Stomach (tissue), 9 donors: ENCODE measurements around the gene LIPA. TPM values are rescaled to one million over a fixed set of nuclear protein-coding genes. Genes with fewer than 3 reads are reported as not detected.
A peak's percentile ranks its signal among the peaks of the same experiment; 100 is the strongest.
"Not testable (repeated sequence)": the region's sequence is repeated elsewhere in the genome, so short reads cannot be mapped to it uniquely, and the experiment has no call there.

ENCODE experiments used
- DNase-seq, 2 donors: peaks; one replicate each; pipeline versions ENCODE4 v3.0.0 to v3.0.0-alpha.2; 2013 to 2019
- H3K27ac ChIP-seq, 5 donors: fragments of 200-600 bp in 4 of 5; sonication (generic) in 4 of 5; one replicate each; pipeline ENCODE4 v1.5.1; 2013 to 2019; ENCODE audit warnings: mild to moderate bottlenecking in 1 of 5, moderate library complexity in 1 of 5
- H3K27me3 ChIP-seq, 3 donors: fragments of 200-600 bp; sonication (generic); one replicate each; pipeline ENCODE4 v1.5.1; 2017 to 2019; ENCODE audit warnings: mixed run types in 1 of 3
- H3K36me3 ChIP-seq, 4 donors: fragments of 200-600 bp; sonication (generic); 1 replicate in 3 of 4; 2 replicates in 1 of 4; pipeline ENCODE4 v1.5.1; 2016 to 2019
- H3K4me1 ChIP-seq, 4 donors: fragments of 200-600 bp; sonication (generic); one replicate each; pipeline ENCODE4 v1.5.1; 2016 to 2019
- H3K4me3 ChIP-seq, 4 donors: fragments of 200-600 bp; sonication (generic) in 3 of 4; one replicate each; pipeline ENCODE4 v1.5.1; 2016 to 2019; ENCODE audit warnings: mild to moderate bottlenecking in 1 of 4
- H3K9me3 ChIP-seq, 4 donors: fragments of 200-600 bp; sonication (generic); one replicate each; pipeline ENCODE4 v1.5.1; 2016 to 2019
- EP300 ChIP-seq: sonication (generic); formaldehyde crosslinking; IDR thresholded peaks from one replicate; pipeline ENCODE4 v1.6.1; 2017; ENCODE audit warnings: antibody characterized with exemption
- POLR2A ChIP-seq, 4 donors: fragments of 450-650 bp; IDR thresholded peaks; one replicate each; pipeline ENCODE4 v1.6.1; 2016; ENCODE audit warnings: antibody characterized with exemption in 4 of 4, control low read depth in 2 of 4, mild to moderate bottlenecking in 1 of 4, moderate library complexity in 1 of 4
- POLR2AphosphoS5 ChIP-seq, 3 donors: sonication (generic); formaldehyde crosslinking; IDR thresholded peaks; one replicate each; pipeline ENCODE4 v1.6.1; 2016; ENCODE audit warnings: antibody characterized with exemption in 3 of 3
- WGBS, 5 donors: extraction: QIAGEN DNeasy Blood & Tissue Kit in 3 of 5; methylation state at CpG; one replicate each; pipeline versions ENCODE4 v1.1.5 to v1.1.7; 2013 to 2018; 5-methylcytosine and 5-hydroxymethylcytosine counted together
- intact Hi-C: fragments of 100-400 bp; cut with DNase I; formaldehyde crosslinking; loops from one replicate; pipeline ENCODE4 v1.15.1; 2023; ENCODE audit warnings: low total_unique reads
- polyA plus RNA-seq, 3 donors: library from polyadenylated mRNA; stranded (reverse); fragments of 200-250 nt; gene quantifications; one replicate each; pipeline ENCODE4 v1.2.3, GENCODE V29; 2013
- total RNA-seq, 5 donors: library from RNA; depleted of rRNA; stranded (reverse); fragments of >200 nt; gene quantifications; one replicate each; pipeline versions ENCODE4 v1.1.0 to v1.2.3, GENCODE V29; 2014 to 2016
- TF ChIP-seq, protein P1 (sequence below), 7 experiments: fragments of 450-650 bp in 4 of 7; fragments of 200-600 bp in 3 of 7; sonication (generic) in 3 of 7; IDR thresholded peaks; one replicate each; pipeline ENCODE4 v1.5.1; 2016 to 2019; ENCODE audit warnings: antibody characterized with exemption in 7 of 7, control low read depth in 2 of 7, mild to moderate bottlenecking in 1 of 7
- donor health status: healthy with polysubstance abuse.
- donor health status: Bipolar disorder and iron deficiency.
- donor health status: healthy.

LIPA gene
- total and polyA plus RNA-seq, 8 donors = 1.8 to 65.9 (median 13.0) TPM

DNA sequence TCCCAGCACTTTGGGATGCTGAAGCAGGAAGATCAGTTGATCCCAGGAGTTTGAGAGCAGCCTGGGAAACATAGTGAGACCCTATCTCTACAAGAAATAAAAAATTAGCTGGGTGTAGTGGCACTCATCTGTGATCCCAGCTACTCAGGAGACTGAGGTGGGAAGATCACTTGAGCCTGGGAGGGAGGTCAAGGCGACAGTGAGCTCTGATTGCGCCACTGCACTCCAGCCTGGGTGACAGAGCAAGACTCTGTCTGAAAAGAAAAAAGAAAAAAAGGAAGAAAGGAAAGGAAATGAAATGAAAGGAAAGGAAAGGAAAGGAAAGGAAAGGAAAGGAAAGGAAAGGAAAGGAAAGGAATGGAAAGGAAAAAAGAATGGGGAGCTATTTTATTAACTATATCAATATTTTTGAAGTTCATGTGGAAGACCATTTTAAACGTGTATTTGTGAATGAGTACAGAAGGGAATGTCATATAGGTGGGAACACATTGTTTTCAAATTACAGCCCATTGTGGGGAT is 43.2 kb upstream of the LIPA start:
- Histone ChIP-seq H3K27me3 (no peaks in the 10 kb centered on the region), H3K4me1 (peaks cover 0 to 21% (median 5%) of the 10 kb centered on the region in 4 donors), H3K27ac (peak overlapping the region in 1 of 5 donors; percentile 67), H3K4me3 (no peak overlapping the region), H3K36me3 (no peaks in the 10 kb centered on the region), H3K9me3 (no peaks in the 10 kb centered on the region)
- WGBS, 5 donors = 81 to 92% (median 86%) methylated on average over 3 of the region's 3 CpGs
- intact Hi-C loops = no loop called here
- TF ChIP-seq POLR2AphosphoS5 (IDR thresholded peaks at IDR 0.05) = no peak
- TF ChIP-seq, protein P1, sequence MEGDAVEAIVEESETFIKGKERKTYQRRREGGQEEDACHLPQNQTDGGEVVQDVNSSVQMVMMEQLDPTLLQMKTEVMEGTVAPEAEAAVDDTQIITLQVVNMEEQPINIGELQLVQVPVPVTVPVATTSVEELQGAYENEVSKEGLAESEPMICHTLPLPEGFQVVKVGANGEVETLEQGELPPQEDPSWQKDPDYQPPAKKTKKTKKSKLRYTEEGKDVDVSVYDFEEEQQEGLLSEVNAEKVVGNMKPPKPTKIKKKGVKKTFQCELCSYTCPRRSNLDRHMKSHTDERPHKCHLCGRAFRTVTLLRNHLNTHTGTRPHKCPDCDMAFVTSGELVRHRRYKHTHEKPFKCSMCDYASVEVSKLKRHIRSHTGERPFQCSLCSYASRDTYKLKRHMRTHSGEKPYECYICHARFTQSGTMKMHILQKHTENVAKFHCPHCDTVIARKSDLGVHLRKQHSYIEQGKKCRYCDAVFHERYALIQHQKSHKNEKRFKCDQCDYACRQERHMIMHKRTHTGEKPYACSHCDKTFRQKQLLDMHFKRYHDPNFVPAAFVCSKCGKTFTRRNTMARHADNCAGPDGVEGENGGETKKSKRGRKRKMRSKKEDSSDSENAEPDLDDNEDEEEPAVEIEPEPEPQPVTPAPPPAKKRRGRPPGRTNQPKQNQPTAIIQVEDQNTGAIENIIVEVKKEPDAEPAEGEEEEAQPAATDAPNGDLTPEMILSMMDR (IDR thresholded peaks at IDR 0.05) = no peak
- no peak for DNase-seq

DNA sequence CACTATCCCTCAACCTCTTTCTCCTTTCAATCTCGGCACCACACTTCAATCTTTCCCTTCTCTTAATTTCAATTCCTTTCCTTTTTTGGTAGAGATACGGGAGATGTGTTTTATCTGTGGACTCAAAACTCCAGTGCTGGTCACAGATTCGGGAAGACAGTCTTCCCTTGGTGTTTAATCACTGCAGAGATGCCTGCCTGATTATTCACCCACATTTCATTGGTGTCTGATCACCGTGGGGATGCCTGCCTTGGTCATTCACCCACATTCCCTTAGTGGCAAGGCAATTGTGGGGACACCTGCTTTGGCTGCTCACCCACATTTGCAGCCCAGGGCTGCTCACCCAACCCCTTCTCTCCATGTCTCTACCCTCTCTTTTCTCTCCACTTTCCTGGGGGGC is 33.7 kb upstream of the LIPA start:
- H3K4me3 ChIP-seq, H3K36me3 ChIP-seq, DNase-seq, intact Hi-C loops, H3K9me3 ChIP-seq, H3K27me3 ChIP-seq: not testable (repeated sequence)
- Histone ChIP-seq H3K27ac (peak overlapping the region in 3 of 5 donors; percentile 82 to 89 (median 84)), H3K4me1 (peaks cover 5 to 26% (median 20%) of the 10 kb centered on the region in 4 donors)
- WGBS, 5 donors = 78 to 83% (median 81%) methylated on average over 4 of the region's 4 CpGs

DNA sequence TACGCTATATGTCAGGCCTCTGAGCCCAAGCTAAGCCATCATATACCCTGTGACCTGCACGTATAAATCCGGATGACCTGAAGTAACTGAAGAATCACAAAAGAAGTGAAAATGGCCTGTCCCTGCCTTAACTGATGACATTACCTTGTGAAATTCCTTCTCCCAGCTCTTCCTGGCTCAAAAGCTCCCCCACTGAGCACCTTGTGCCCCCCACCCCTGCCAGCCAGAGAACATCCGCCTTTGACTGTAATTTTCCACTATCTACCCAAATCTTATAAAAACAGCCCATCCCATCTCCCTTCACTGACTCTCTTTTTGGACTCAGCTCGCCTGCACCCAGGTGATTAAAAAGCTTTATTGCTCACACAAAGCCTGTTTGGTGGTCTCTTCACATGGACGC is 33.1 kb upstream of the LIPA start:
- DNase-seq, H3K4me3 ChIP-seq, H3K9me3 ChIP-seq, H3K36me3 ChIP-seq, intact Hi-C loops, H3K27me3 ChIP-seq: not testable (repeated sequence)
- Histone ChIP-seq H3K4me1 (peaks cover 5 to 29% (median 22%) of the 10 kb centered on the region in 4 donors), H3K27ac (peak overlapping the region in 4 of 5 donors; percentile 77 to 89 (median 83))
- WGBS, 5 donors = 88 to 96% (median 94%) methylated on average over 6 of the region's 6 CpGs

DNA sequence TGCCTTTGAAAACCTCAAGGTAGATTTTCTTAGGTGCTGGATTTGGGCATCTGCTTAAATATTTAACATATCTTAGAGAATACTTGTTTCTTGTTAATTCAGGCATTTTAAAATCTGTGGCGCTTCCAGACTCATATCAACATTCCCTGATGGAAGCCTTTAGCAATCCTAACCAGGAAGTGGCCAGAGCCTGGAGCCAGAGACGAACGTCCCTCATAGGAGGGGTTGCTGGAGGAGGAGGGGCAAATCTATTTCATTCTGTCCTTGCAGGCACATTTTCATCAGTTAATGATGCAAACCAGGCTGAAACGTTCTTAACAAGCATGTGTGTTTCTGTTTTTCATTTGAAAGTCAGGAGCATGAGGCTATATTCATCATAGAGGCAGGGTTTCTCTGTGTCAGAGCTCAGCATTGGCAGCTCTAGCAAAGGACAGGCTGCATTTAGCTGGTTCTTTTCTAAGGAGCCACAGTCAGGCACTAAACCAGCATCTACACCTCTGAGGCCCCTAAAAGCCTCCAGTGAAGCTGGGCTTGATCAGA is 32.4 kb upstream of the LIPA start:
- DNase-seq = peak in 1 of 2 donors; percentile 88
- Histone ChIP-seq H3K4me3 (peak overlapping the region; percentile 17 to 24 (median 22)), H3K27me3 (no peaks in the 10 kb centered on the region), H3K4me1 (peaks cover 11 to 36% (median 29%) of the 10 kb centered on the region in 4 donors), H3K27ac (peak overlapping the region in 4 of 5 donors; percentile 77 to 89 (median 83)), H3K36me3 (no peaks in the 10 kb centered on the region), H3K9me3 (no peaks in the 10 kb centered on the region)
- TF ChIP-seq POLR2AphosphoS5 (IDR thresholded peaks at IDR 0.05) (peak; percentile 38 to 77 (median 52)), EP300 (no peak)
- intact Hi-C loops = no loop called here
- 6 to 13% (median 10%) methylated on average over 4 of the region's 4 CpGs for WGBS, 5 donors

DNA sequence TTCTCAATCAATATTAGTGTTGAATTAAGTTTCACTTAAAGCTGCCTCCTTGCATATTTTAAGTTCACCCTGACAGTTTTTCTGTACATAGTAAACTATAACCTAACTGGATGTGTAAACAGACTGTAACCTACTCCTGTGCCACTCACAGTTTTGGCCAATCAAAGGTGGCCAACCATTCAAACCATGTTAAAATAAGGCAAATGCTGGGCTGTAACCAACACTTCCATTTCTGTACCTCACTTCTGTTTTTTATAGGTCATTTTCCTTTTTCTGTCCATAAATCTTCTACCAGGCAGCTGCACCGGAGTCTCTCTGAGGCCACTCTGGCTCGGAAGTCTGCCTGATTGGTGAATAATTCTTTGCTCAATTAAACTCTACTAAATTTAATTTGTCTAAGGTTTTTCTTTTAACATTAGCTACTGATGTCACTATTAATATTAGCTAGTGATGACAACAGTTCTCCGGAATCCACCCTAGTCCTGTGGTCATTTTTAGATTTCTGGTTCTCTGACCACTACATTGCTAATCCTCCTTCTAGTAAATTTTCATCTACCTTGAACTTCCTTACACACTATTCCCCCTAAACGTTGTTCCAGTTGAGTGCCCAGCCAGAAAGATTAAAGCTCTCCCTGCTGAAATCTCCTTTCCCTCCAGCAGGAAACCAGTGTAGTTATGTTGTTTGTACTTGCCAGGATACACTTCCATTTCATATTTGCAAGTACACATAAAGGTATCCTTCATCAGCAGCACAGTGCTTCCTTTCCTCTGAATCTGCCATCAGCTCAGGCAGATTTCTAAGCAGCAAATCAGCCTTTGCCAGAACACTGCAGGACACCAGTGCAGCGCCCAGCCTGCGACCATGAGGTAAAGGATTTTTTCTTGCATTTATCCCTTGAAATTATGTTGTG is 31.7 kb upstream of the LIPA start:
- no peaks in the 10 kb centered on the region for H3K36me3 ChIP-seq
- intact Hi-C loops = no loop called here
- 33 to 50% (median 42%) methylated on average over 6 of the region's 6 CpGs for WGBS, 5 donors
- H3K9me3 ChIP-seq = no peaks in the 10 kb centered on the region
- no peak for TF ChIP-seq POLR2A (IDR thresholded peaks at IDR 0.05)
- no peak for TF ChIP-seq EP300
- peak in 1 of 3 donors; percentile 28 for TF ChIP-seq POLR2AphosphoS5 (IDR thresholded peaks at IDR 0.05)
- TF ChIP-seq, protein P1 (IDR thresholded peaks at IDR 0.05) = peak in 1 of 7 experiments; percentile 11
- peak overlapping the region; percentile 17 to 24 (median 22) for H3K4me3 ChIP-seq
- peaks cover 14 to 42% (median 34%) of the 10 kb centered on the region in 4 donors for H3K4me1 ChIP-seq
- no peaks in the 10 kb centered on the region for H3K27me3 ChIP-seq
- peak overlapping the region; percentile 71 to 89 (median 82) for H3K27ac ChIP-seq
- DNase-seq = peak in 1 of 2 donors; percentile 46
